SJCRH30 (cell line): ENCODE measurements around the gene RAP1GAP2. TPM values are rescaled to one million over a fixed set of nuclear protein-coding genes. Genes with fewer than 3 reads are reported as not detected.
"Not testable (repeated sequence)": the region's sequence is repeated elsewhere in the genome, so short reads cannot be mapped to it uniquely, and the experiment has no call there.

ENCODE experiments used
- DNase-seq, 2 experiments: peaks; one replicate each; pipeline ENCODE4 v3.0.0-alpha.2; 2015 to 2020
- H3K27ac ChIP-seq: fragments of 250-450 bp; sonication (Bioruptor Pico); 2 replicates; pipeline ENCODE4 v1.5.1; 2020; ENCODE audit warnings: mild to moderate bottlenecking, moderate library complexity
- H3K27me3 ChIP-seq: fragments of 250-450 bp; sonication (Bioruptor Pico); 2 replicates; pipeline ENCODE4 v1.5.1; 2020; ENCODE audit warnings: mild to moderate bottlenecking, moderate library complexity
- H3K36me3 ChIP-seq: fragments of 250-450 bp; sonication (Bioruptor Pico); 2 replicates; pipeline ENCODE4 v1.5.1; 2020; ENCODE audit warnings: mild to moderate bottlenecking, moderate library complexity
- H3K4me1 ChIP-seq: fragments of 250-450 bp; sonication (Bioruptor Pico); 2 replicates; pipeline ENCODE4 v1.5.1; 2020; ENCODE audit warnings: mild to moderate bottlenecking, moderate library complexity
- H3K4me3 ChIP-seq: fragments of 250-450 bp; sonication (Bioruptor Pico); 2 replicates; pipeline ENCODE4 v1.5.1; 2020; ENCODE audit warnings: mild to moderate bottlenecking, moderate library complexity
- H3K9me3 ChIP-seq: fragments of 250-450 bp; sonication (Bioruptor Pico); replicated peaks from 2 replicates; pipeline ENCODE4 v1.5.1; 2020; ENCODE audit warnings: mild to moderate bottlenecking, moderate library complexity
- total RNA-seq: library from RNA; depleted of rRNA; stranded (reverse); fragments of >200 nt; shearing (Covaris generic); gene quantifications from 2 replicates; pipeline ENCODE4 v1.2.3, GENCODE V29; 2014

The RAP1GAP2 gene
- total RNA-seq, 1 experiment from 2014 or later, result 7.4 TPM

DNA sequence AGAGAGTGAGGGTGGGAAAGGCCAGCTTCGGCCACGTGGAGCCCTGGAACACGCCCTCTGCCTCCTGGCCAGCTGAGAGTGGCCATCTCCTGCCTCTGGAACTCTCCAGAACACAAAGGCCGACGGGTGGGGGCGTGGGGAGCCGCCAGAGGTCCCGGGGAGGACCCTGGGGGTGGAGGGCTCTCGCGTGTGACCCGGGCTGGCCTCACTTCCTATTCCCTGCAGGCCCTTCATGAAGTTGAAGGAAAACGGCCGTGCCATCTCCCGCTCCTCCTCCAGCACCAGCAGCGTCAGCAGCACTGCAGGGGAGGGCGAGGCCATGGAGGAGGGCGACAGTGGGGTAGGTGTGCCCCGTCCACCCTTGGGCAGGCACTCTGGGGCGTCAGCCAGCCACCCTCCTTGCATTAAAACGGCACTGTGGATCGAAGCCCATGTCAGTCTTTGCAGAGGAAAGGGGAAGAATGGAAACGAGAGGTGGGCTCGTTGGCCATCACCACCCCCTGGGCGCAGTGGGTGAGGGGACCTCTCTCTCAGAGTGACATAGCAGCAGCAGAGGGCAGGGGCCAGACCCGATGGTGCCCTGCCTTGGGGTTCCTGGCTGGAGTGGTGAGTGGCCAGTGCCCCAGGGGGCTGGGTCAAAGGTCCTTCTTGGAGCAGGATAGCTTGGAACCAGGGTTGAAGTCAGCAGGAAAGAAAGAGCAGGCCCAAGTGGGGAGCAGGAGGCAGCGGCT lies 230.1 kb downstream of the RAP1GAP2 start:
- Histone ChIP-seq H3K27ac (no peak overlapping the region), H3K36me3 (no peaks in the 10 kb centered on the region), H3K4me3 (no peak overlapping the region), H3K9me3 (no peaks in the 10 kb centered on the region), H3K4me1 (no peaks in the 10 kb centered on the region), H3K27me3 (no peaks in the 10 kb centered on the region)
- no peak for DNase-seq

- Histone ChIP-seq H3K4me1 (no peaks in the 10 kb centered on the region), H3K27me3 (no peaks in the 10 kb centered on the region), H3K9me3 (no peaks in the 10 kb centered on the region), H3K4me3 (no peak overlapping the region), H3K27ac (no peak overlapping the region; the same call in 1 of the 2 replicates), H3K36me3 (no peaks in the 10 kb centered on the region)
- peak in 1 of 2 experiments; percentile 24 for DNase-seq
These were observed 230.9 kb downstream of the RAP1GAP2 start for GRCh38 chr17:3026856-3027751.

GRCh38 chr17:3027786-3028532 lies 231.7 kb downstream of the RAP1GAP2 start:
- Histone ChIP-seq H3K27me3 (no peaks in the 10 kb centered on the region), H3K27ac (no peak overlapping the region), H3K4me3 (no peak overlapping the region), H3K36me3 (no peaks in the 10 kb centered on the region), H3K9me3 (no peaks in the 10 kb centered on the region), H3K4me1 (no peaks in the 10 kb centered on the region)
- DNase-seq, result no peak

DNA sequence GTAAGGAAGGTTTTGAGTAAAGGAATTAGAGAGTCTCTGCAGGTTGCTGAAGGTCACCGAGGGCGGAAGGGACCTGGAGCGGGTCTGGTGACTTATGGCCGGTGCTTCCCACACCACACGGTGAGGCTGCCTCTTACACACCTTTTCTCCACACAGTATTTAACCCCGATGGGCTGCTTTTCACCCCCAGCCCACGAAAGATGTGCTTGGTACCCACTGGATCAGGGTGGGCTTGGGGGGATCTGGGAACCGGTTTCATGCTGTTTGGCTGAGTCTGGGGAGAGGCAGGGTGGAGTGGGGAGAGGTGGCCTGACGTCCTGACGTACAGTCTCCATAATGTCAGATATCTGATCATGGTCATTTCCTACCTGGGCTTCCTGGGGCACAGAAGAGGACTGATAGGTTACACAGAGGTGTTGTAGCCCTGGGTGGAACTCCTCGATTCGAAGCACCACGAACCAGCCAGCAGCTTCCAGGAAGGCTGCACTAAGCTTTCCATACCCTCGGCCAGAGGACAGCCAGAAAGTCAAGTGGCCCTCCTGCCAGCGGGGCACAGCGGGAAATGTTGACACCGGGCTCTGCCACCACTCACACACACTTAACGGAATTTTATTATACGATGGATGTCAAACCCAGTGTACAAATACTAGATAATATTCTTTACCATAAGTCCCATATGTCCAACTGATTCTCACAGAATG lies 233.1 kb downstream of the RAP1GAP2 start:
- H3K4me3 ChIP-seq, result no peak overlapping the region
- no peak for DNase-seq
- no peaks in the 10 kb centered on the region for H3K4me1 ChIP-seq
- no peak overlapping the region for H3K27ac ChIP-seq
- no peaks in the 10 kb centered on the region for H3K27me3 ChIP-seq
- H3K9me3 ChIP-seq, result no peaks in the 10 kb centered on the region
- H3K36me3 ChIP-seq, result no peaks in the 10 kb centered on the region

DNA sequence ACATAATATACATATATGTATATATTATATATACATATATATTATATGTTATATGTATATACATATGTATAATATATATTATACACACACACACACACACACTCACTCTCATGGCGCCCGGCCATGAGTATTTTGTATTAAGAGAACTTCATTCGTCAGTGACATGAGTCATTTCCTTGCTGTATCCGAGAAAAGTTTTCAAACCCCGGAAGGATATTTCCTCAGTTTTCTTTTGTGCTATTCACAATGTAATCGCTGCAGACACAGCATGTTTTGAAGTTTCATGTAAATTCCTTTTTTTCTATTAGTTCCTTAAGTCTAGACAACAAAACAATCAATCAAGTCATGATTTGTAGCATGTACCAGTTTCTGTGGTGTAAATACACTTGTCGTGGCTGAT lies 233.9 kb downstream of the RAP1GAP2 start:
- no peak for DNase-seq
- Histone ChIP-seq H3K27me3 (no peaks in the 10 kb centered on the region), H3K4me1 (peaks cover 7% of the 10 kb centered on the region; the same call in 1 of the 2 replicates), H3K4me3 (no peak overlapping the region), H3K27ac (no peak overlapping the region), H3K9me3 (no peaks in the 10 kb centered on the region), H3K36me3 (no peaks in the 10 kb centered on the region)

- H3K4me1 ChIP-seq, result peaks cover 13% of the 10 kb centered on the region; the same call in 1 of the 2 replicates
- not testable (repeated sequence) for H3K27ac ChIP-seq, H3K36me3 ChIP-seq
These were observed 234.7 kb downstream of the RAP1GAP2 start for GRCh38 chr17:3030852-3031470.

DNA sequence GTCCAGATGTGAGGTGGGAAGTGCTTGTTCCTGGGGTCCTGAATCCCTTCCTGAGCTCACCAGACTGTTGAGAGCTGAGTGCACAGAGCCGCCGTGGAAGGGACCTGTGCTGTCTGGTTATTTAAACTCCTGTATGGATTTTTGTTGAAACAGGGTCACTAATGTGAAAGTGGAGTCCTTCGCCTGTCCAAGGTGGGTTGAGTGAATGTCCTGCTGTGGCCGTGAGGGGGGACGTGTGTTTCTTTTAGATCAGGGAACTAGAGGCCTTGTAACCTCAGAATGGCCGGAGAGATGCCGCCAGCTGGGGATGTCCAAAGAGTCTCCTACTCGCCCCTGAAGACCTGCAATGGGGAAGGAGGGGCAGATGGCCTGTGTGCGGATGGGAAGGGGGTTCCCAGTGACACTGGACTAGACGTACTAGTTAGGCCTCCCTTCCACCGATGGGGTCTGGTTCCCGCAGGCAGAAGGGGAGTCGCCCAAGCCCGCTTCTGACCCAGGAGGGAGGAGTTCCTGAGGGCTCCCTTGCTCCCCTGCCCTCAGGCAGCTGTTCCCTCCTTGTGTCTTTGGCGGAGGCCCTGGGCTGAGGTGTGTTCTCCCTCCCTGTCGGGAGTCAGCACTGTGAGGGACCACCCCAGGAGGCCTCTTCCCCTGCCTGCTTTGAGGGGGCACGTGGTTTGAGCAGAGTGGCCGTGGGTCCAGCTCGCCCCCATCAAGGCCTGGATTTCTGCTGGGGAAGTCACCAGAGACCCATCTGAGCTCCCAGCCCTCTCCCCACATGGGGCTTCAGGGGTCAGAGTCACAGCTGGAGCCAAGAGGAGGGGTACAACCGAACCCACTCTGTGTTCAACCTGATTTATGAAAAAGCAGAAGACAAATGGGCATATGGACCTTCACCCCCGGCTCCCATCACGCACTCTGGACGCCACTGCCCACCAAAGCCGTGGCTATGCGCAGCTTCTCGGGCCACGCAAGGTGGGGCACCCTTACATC lies 236.3 kb downstream of the RAP1GAP2 start:
- Histone ChIP-seq H3K4me3 (no peak overlapping the region), H3K36me3 (no peaks in the 10 kb centered on the region), H3K9me3 (no peaks in the 10 kb centered on the region), H3K4me1 (peaks cover 19% of the 10 kb centered on the region; the same call in 1 of the 2 replicates), H3K27ac (no peak overlapping the region), H3K27me3 (no peaks in the 10 kb centered on the region)
- DNase-seq, result no peak

More at GRCh38 chr17:3030852-3031470, 234.7 kb downstream of the RAP1GAP2 start:
- H3K27me3 ChIP-seq, H3K4me3 ChIP-seq, DNase-seq, H3K9me3 ChIP-seq: not testable (repeated sequence)

GRCh38 chr17:3033248-3033640 lies 237.0 kb downstream of the RAP1GAP2 start:
- Histone ChIP-seq H3K4me3 (no peak overlapping the region), H3K27ac (no peak overlapping the region), H3K27me3 (no peaks in the 10 kb centered on the region), H3K36me3 (no peaks in the 10 kb centered on the region), H3K4me1 (peaks cover 19% of the 10 kb centered on the region; the same call in 1 of the 2 replicates), H3K9me3 (no peaks in the 10 kb centered on the region)
- DNase-seq, result no peak

- H3K27me3 ChIP-seq, result no peaks in the 10 kb centered on the region
- no peaks in the 10 kb centered on the region for H3K9me3 ChIP-seq
- DNase-seq, result no peak
- no peak overlapping the region for H3K27ac ChIP-seq
- no peak overlapping the region for H3K4me3 ChIP-seq
- no peaks in the 10 kb centered on the region for H3K36me3 ChIP-seq
- H3K4me1 ChIP-seq, result peaks cover 22% of the 10 kb centered on the region; the same call in 1 of the 2 replicates
These were observed 237.7 kb downstream of the RAP1GAP2 start for GRCh38 chr17:3033741-3034577.

- no peak for DNase-seq
- Histone ChIP-seq H3K36me3 (no peaks in the 10 kb centered on the region), H3K4me1 (peaks cover 23% of the 10 kb centered on the region; the same call in 1 of the 2 replicates), H3K27me3 (no peaks in the 10 kb centered on the region), H3K4me3 (no peak overlapping the region), H3K27ac (no peak overlapping the region), H3K9me3 (no peaks in the 10 kb centered on the region)
These were observed 238.3 kb downstream of the RAP1GAP2 start for GRCh38 chr17:3034578-3034920.

DNA sequence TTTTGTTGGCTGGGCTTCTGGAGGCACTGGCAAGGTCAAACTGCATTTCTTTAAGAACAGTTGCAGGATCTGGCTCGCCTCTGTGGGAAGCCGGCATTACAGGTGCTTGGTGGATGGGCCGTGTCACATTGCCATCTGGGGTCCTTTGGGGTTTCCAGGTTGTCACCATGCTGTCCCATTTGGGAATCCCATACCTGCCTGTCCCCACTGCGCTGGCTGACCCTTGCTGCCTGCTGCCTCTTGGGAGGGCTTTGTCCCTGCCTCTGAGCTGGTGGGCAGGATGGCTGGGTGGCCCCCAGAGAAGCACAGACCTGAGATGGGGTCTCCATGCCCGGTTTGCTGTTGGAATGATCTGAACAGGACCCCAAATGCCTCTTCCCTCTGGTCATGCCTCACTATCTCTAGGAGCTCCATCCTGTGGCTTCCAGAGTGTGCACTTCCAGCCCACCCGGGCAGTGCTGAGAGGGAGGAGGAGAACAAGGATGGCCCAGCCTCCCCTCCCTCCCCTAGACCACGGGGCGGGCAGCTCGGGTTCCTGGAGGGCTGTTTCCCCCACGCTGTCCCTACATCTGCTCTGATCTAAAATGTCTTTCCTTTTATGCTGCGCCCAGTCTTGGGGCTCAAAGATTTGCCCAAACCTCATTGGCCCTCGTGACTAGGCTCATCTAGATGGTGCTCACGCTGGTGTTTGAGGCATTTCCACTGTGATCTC lies 239.2 kb downstream of the RAP1GAP2 start:
- H3K36me3 ChIP-seq, result no peaks in the 10 kb centered on the region
- peak overlapping the region; percentile 24 for H3K4me3 ChIP-seq
- DNase-seq, result no peak
- H3K27me3 ChIP-seq, result no peaks in the 10 kb centered on the region
- H3K9me3 ChIP-seq, result no peaks in the 10 kb centered on the region
- H3K27ac ChIP-seq, result peak overlapping the region; percentile 72
- peaks cover 23% of the 10 kb centered on the region; the same call in 1 of the 2 replicates for H3K4me1 ChIP-seq

DNA sequence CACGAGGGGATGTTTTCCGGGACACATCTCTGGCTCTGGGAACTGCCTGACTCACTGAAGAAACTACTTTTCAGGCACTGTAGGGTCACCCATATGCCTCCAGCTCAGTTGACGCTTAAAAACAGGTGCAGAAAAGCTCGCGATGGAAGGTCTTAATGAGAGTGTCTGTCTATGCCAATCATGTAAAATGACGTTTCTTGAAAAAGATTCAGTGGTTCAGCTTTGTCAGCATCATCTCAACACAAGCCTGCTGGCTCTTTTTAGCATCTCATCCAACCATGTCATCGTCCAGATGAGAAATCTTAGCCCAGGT lies 239.7 kb downstream of the RAP1GAP2 start:
- peak; percentile 78 to 88 for DNase-seq
- Histone ChIP-seq H3K9me3 (no peaks in the 10 kb centered on the region), H3K27ac (peak overlapping the region; percentile 72), H3K27me3 (no peaks in the 10 kb centered on the region), H3K4me1 (peaks cover 23% of the 10 kb centered on the region; the same call in 1 of the 2 replicates), H3K36me3 (no peaks in the 10 kb centered on the region), H3K4me3 (peak overlapping the region; percentile 24)
